COR-L47 (cell line): ENCODE results near the gene FNDC5.

Experiments
- DNase-seq: peaks from one replicate; lab custom pipeline; 2025; lab: John Stamatoyannopoulos, UW

FNDC5 gene

DNA sequence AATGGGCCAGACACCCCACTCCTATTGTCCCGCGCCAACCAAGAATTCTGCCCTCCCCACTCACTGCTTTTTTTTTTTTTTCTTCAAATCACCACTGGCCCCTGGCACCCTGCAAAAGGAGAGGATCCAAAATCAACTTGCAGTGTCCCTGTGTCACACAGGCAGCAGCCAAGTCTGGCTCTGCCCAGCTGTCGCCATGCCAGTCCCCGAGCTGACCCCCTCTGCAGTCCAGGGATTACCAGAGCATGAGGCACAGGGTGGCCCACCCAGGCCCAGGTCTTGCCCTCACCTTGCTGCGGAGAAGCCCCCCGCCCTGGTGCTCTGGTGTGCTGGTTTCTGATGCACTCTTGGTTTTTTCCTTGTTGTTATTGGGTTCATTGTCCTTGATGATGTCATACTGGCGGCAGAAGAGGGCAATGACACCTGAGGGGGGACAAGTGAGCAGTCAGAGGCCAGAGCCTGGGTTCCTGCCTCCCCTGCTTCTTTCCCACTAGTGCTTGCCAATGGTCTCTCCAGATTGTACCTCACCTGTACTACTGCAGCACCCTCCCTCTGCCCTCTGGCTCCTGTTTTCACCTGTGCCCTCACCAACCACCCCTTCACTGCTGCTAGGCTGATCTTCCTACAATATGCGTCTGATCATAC is 6.2 kb downstream of the FNDC5 start:
- no peak for DNase-seq

DNA sequence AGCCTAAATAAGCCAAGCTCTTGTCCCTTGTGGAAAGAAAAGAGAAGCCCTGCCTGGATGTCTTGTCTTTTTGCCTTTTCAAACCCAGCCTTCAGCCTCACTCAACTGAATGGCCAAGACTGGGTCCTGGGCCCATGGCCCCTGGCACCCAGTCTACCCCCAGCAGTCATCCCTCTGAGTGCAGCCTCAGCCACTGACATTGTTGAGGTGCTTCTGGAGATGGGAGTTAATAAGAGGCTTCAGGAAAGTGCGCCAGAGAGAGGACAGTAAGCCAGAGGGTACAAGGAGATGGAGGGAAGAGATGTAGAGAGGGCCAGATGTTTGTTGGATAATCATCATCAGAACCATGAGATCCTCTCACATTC is 6.8 kb downstream of the FNDC5 start:
- DNase-seq, result no peak

GRCh38 chr1:32863218-32863880 is 7.4 kb downstream of the FNDC5 start:
- DNase-seq, result no peak

DNA sequence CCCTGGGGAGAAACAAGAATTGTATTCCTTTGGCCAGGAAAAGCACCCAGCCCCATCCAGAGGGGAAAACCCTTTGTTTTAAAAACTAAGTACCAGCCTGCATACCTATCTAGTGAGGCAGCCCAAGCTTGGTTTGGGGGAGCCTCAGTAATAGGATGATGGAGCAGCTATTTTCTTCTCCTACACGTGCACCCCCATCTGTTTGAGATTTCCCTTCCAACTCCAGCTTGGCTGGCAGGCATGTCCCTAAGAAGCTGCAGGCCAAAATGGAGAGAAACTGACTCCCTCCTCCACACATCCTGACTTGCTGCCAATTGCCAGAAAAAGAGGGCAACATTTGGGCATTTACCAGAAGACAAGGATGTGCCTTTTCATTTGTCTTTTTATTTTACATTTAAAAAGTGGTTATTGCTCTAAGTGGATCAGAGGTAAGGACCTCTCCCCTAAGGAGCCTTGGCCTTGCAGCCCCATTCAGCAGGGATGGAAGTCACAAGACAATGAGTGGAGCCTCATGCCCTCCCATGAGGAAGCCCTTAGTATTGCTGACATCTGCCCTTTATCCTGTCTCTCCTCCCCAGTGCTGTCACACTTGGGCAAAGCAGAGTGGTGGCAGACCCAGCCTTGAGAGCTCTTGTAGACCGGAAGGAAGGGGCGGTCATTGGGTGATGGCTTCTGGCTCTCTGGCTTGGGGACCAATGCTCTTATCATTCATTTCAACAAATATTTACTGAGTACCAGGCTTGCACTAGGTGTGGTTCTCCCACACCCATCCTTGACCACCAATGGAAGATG is 8.6 kb downstream of the FNDC5 start:
- DNase-seq, result no peak

DNA sequence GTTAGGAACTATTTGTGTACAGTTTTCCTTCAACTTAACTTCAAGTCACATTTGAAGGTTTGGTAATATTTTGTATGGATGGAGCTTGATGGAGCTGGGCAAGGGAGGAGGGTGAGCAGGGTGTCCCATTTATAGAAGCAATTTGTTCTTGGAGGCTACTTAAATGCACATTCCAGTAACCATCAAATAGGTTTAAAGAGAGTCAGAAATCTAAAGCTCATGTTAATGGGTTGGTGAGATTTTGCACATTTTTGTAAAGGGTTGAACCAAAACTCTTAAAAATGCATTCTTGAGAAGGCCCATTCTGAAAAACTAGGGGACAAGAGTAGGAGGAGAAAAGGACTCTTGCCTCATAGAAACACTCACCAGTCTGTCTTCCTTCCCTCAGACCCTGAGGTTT is 10.1 kb downstream of the FNDC5 start:
- no peak for DNase-seq

- no peak for DNase-seq
These were observed 10.8 kb downstream of the FNDC5 start for GRCh38 chr1:32859915-32860314.

GRCh38 chr1:32858791-32859190 is 11.9 kb downstream of the FNDC5 start:
- no peak for DNase-seq

GRCh38 chr1:32858136-32858535 is 12.6 kb downstream of the FNDC5 start:
- no peak for DNase-seq

DNA sequence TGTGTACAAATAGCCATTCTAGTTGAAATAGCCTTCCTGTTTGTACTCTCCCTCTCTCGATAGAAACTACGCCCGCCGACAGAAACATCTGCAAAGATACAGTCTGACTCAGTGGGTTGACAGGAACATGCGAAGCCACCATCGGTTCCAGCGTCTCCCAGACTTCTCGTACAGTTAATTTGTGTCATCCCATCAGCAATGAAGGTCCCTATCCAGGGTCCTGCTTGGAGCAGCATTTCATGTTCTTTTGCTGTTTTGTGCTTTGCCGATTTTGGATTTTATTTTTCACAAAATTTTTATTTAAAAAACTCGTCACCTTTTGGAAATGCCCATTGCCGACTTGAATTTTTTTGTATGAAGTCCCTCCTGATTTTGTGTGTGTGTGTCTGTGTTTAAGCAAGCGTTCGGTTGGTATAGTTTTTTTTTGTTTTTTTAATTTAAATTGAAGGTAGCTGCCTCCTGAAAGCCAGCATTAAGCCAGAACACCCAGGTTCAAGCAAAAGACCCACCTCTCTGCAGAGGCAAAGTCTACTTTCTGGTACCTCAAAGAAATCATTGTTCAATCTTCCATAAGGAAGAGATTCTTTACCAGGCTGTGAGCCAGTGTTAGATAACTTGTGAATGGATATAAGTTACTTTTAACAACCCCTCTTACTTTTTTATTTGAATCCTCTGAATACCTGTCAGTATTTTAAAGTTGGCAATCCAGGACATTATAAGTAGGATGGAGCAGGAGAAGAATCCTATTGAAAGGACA is 14.7 kb downstream of the FNDC5 start:
- DNase-seq, result no peak

DNA sequence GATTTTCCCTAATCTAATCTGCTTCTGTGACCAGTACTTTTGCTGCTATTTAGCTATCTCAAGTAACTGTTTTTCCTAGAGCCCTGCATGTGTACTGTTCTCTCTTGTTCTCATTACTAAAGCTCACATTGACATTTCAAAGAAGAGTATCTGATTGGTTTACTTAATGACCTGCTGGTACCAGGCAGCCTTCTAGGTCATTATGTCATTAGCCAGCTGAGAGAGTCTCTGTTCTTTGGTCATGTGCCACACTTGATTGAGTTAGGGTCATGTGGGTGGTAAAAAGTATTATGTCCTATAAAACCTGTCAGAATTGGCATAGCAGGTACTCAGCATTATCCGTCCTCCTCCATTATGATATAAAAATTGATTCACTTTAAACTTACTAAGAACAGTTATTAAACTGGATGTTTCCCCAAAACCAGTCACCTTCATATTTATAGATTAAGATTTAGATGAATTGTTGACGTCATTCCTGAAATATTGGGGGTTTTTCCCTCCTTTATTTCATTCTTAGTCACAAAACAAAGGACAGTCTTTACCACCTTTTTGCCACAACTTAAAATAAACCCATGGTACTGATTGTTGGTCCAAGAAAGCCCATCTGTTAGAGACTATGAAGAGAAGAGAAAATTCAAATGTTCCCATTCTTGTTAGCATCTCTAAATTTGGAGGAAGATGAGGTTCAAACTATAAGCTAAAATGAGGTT is 22.2 kb downstream of the FNDC5 start:
- no peak for DNase-seq

DNA sequence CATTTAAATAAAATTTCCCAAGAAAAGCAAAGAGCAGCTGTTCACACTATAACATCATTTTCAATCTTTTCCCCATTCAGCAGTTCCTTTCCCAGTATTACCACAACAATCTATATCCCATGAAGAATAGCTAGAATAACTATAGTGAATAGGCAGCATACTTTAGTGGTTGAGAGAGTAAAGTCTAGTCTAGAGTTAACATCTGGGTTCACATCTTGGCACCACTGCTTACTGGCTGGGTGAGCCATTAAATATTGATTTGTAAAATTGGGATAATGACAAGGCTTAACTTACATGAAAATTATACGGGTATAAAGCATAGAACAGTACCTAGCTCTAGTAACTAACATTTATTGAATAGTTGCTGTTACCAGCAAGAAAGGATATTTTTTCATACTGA is 38.8 kb downstream of the FNDC5 start:
- DNase-seq, result no peak

GRCh38 chr1:32830092-32830852 is 40.4 kb downstream of the FNDC5 start:
- DNase-seq, result no peak

GRCh38 chr1:32828341-32828740 is 42.4 kb downstream of the FNDC5 start:
- no peak for DNase-seq

GRCh38 chr1:32825181-32825580 is 45.5 kb downstream of the FNDC5 start:
- DNase-seq, result no peak

- DNase-seq, result no peak
These were observed 51.7 kb downstream of the FNDC5 start for GRCh38 chr1:32818804-32819541.

GRCh38 chr1:32817815-32818786 is 52.6 kb downstream of the FNDC5 start:
- peak; percentile 58 for DNase-seq

GRCh38 chr1:32817159-32817814 is 53.4 kb downstream of the FNDC5 start, which contains the start of the genes S100PBP and YARS1:
S100PBP (plus strand) TSS chr1:32817653; CDS start chr1:32826100, 8,447 bp downstream.
YARS1 (minus strand) TSS chr1:32817358; CDS start chr1:32817244, 114 bp downstream.
- peak; percentile 98 for DNase-seq

GRCh38 chr1:32816676-32817158 is 54.0 kb downstream of the FNDC5 start:
- no peak for DNase-seq
